HG03060 (cell line): ENCODE results near the gene GSK3A.

Experiments used
- ATAC-seq: cut with Tn5 transposase; IDR thresholded peaks from one replicate; pipeline ENCODE4 v1.9.1; 2021; ENCODE audit warnings: low read depth, moderate number of reproducible peaks; ENCODE audit not compliant: unreplicated experiment

Gene GSK3A

DNA sequence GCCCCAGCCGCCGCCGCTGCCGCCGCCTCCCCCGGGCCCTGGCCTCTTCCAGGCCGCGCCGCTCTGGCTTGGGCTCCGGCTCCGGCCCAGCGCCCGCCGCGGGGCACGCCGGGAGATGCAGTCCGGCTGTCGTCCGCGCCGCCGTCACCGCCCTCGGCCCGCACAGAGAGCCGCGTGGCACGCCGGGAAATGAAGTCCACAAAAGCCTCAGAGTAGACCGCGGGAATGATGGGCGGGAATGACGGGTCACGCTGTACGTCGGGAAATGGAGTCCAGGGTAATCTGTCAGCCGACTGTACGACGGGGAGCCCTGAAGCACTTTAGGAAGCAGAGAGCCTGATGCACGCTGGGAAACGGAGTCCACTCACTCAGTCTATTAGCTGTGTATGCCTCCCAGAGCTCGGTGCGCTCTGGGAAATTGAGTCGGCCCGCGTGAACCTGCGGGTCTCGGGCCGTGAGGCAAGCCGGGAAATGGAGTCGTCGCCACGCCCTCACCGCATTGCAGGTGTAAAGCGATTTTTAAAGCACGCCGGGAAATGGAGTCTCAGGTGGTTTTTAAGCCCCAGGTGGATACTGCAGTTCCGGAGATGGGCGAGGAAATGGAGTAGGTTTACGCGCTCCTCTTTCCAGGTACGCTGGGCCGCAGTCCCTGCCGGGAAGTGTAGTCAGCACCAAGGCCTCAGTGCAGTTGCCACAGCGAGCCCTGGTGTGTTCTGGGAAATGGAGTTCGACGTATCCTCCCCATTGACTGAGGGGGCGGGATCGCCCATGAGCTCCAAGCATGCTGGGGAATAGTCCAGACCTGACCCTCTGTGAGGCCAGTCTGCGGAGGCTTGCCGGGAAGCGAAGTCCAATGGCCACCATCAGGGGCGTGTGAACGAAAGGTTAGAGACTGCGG, at the start of gene GSK3A:
GSK3A (minus strand) TSS at position 91 of the 898 bp plus-strand sequence. CDS start 137 bp downstream, outside the sequence.
- peak; percentile 58 for ATAC-seq

- no peak for ATAC-seq
Observed at GRCh38 chr19:42291435-42291810, 49.0 kb upstream of the GSK3A start.

GRCh38 chr19:42290523-42291434, 48.4 kb upstream of the GSK3A start:
- ATAC-seq = no peak

- no peak for ATAC-seq
Observed at GRCh38 chr19:42290136-42290522, 47.7 kb upstream of the GSK3A start.

DNA sequence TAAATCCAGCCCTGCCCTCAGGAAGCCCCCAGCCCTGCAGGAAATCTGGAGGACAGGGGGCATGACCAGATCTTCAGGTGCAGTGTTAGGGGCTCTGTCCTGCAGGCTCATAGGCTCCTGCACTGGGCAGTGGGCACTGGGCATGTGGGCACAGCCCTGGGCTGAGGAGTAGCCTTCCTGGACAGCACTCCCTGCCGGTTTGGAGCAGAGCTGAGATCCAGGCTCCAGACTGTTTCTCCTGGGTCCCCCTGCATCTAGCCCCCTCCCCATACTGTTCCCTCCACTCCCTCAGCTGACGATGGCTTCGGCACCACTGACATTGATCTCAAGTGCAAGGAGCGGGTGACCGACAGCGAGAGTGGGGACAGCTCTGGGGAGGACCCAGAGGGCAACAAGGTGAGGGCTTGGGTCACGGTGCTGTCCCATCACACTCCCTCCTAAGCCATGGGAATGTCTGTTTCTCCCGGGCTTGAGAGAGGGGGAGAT, 47.2 kb upstream of the GSK3A start:
- ATAC-seq = no peak

DNA sequence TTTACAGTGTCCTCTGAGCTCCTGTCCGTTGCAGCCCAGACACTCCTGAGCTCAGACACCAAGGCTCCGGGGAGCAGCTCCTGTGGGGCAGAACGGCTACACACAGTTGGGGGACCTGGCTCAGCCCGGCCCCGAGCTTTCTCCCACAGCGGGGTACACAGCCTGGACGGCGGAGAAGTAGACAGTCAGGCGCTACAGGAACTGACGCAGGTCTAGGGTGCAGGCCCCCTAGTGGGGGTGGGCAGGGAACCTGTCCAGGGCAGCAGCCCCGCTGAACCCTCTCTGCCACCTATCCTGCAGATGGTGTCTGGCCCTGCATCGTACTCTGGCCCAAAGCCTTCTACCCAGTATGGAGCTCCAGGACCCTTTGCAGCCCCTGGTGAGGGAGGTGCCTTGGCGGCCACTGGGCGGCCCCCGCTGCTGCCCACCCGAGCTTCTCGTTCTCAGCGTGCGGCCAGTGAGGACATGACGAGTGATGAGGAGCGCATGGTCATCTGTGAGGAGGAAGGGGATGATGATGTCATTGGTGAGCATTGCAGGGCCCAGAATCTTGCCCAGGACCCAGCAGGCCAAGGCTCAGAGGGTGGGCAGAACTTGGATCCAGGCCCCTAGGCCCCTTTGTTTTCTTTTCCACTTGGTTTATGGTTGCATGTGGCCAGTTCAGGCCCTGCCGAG, 46.6 kb upstream of the GSK3A start:
- no peak for ATAC-seq

DNA sequence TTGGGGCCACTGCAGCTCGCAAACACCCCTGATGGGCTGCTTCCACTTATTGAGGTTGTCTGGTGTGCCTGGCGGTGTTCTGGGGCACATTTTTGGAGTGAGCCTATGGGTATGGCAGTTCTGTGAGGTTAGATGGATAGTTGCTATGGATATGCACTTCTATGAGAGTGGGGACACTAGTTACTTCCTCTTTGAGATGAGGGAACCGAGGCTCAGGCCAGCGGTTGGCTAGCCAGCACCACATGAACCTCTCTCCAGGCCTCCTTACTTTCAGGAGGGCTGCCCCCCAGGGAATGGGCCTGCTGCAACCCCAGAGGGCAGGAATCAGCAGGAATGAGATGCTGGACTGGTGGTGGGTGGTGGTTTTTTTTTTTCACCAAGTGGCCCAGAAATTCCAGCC, 46.0 kb upstream of the GSK3A start:
- ATAC-seq = no peak

DNA sequence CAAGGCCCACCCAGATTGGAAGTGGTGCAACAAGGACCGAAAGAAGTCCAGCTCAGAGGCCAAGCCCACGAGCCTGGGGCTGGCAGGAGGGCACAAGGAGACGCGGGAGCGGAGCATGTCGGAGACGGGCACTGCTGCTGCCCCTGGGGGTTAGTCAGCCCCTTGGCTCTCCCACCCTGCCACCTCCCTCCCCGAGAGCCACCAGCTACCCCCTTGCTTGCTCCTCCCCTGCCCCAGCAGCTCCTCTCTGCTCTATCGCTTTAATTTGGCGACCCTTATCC, 45.4 kb upstream of the GSK3A start:
- no peak for ATAC-seq

DNA sequence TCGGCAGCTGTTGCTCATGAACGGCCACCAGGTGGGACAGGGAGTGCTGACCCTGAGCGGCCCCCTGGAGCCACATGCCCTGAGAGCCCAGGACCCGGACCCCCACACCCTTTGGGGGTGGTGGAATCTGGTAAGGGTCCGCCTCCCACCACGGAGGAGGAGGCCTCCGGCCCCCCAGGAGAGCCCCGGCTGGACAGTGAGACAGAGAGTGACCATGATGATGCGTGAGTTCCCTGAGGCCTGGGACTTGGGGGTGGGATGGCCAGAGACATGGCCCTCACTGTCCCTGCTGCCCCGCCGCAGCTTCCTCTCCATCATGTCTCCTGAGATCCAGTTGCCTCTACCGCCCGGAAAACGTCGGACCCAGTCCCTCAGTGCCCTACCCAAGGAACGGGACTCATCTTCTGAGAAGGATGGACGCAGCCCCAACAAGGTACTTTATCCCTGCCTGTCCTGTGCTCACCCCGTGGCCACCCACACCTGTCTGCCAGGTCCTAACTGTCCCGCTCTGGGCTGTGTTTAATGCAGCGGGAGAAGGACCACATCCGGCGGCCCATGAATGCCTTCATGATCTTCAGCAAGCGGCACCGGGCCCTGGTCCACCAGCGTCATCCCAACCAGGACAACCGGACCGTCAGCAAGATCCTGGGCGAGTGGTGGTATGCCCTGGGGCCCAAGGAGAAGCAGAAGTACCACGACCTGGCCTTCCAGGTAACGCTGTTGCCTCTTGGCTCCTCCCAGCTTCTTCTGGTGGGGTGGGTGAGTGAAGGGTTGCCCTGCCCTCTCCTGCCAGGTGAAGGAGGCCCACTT, 44.8 kb upstream of the GSK3A start:
- no peak for ATAC-seq

GRCh38 chr19:42286349-42287016, 44.1 kb upstream of the GSK3A start:
- ATAC-seq = no peak

DNA sequence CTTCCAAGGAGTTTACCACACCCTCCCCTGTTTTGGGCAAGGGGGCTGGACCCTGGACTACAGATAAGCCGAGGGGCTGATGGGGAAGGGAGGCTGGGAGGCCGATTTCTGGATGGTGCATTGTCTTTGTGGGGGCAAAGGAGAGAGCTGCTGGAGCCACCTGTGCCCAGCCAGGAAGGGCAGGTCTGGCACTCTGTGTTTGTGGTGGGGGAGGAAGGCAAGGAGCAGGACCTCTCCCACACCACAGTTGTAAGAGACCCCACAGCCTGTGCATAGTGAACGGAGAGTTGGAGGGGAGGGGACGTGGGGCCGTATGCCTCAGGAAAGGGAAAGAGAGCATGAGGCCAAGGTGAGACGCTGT, 43.6 kb upstream of the GSK3A start:
- ATAC-seq = no peak

- no peak for ATAC-seq
Observed at GRCh38 chr19:42285541-42285941, 43.1 kb upstream of the GSK3A start.

GRCh38 chr19:42284591-42285341, 42.4 kb upstream of the GSK3A start:
- no peak for ATAC-seq

- ATAC-seq = no peak
Observed at GRCh38 chr19:42284066-42284501, 41.7 kb upstream of the GSK3A start.

- peak; percentile 27 for ATAC-seq
Observed at GRCh38 chr19:42283188-42284065, 41.0 kb upstream of the GSK3A start.

DNA sequence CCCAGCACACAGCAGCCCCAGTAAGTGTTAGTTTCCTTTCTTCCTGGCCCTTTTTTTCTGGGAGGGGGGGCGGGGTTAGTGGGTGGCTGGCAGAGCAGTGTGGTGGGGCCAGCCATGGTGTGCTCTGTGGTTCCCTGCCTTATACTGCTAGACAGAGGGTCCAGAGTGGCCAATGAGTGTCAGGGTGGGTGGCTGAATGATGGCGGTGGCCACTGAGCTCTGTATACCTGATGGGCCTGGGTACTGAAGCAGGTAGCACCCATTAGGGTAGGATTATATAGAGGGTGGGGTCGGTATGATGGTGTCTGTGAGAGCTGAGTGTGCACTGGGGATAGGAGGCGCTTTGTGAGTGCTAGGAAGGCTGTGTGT, 40.4 kb upstream of the GSK3A start:
- ATAC-seq = no peak

DNA sequence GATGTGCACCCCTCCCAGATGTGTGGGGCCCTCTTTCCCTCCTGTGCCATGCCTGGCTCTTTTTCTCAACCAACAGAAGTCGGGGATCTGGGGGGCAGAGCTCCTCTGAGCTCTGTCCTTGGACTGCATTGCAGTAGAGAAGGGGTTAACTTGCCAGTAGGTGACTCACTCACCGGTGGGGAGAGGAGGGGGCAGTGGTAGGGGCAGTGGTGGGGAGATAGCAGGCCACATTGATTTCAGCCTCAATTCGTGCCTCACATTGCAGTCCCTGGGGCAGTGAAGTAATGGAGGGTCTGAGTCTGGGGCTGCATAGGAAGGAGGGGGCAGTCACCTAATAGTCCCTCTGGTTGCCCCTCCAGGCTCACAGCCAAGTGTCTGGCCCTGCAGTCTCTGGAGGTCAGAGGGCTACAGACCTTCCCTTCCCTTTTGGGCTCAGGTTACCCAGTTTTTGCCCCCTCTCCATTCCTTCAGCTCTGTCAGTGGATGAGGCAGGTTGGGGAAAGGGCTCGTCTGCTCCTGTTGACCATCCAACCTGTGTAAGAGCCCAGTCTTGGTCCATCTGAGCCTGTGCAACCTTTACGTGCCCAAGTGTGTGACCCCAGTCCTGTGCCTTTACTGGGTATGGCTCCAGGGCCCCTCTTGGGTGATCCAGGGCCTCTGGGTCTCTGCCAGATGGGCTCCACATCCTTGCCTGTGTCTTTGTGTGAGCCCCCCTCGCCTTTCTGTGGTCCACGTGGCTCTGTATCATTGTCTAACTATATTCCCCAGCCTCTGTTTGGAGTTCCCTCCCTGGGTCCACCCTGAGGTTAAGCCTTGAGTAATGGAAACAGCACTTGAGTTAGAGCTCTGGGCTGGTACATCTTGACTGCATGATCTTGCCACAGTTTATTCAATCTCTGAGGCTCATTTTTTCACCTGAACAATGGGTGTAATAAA, 39.7 kb upstream of the GSK3A start:
- ATAC-seq = no peak
